ENCODE measurements around the gene KRTAP10-7.

- TF ChIP-seq CTCF (conservative IDR thresholded peaks at IDR 0.05 in 1 of 2, IDR thresholded peaks at IDR 0.05 in 1 of 2; ENCODE audit: extremely low read depth in 1 of 2, insufficient read depth in 1 of 2, low read depth in 1 of 2, low read length in 2 of 2) (no peak), EZH2 (IDR thresholded peaks at IDR 0.05; ENCODE audit: borderline replicate concordance, low read length) (no peak)
These were observed 41.7 kb upstream of the KRTAP10-7 start, which contains the start of gene KRTAP10-3 for GRCh38 chr21:44558695-44559094.

Measured in mammary epithelial cell (primary cell).